ENCODE data around the gene GPX2. TPM values are rescaled to one million over a fixed set of nuclear protein-coding genes. Genes with fewer than 3 reads are reported as not detected.

Gene GPX2
- total RNA-seq, 6 experiments from 2014 or later: 248 to 1,113 (median 341) TPM

DNA sequence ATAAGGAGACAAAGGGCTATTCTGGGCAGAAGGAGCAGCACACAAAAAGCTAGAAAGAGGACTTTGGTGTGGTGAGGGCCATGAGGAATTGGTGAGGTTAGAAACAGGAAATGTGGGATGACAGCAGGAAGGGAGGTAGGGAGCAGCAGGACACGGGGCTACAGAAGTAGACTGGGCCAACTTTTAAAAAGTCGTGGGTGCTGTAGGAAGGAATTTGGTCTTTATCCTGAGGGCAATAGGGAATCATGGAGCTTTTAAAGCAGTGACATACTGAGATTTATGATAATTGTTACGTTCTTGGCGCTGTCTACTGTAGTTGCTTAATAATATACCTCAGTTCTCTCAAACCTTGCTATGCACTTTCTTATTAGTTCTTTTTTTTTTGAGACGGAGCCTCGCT is 36.5 kb downstream of the GPX2 start:
- Histone ChIP-seq H3K36me3 (no peaks in the 10 kb centered on the region), H3K27ac (no peak overlapping the region), H3K27me3 (no peaks in the 10 kb centered on the region), H3K4me3 (no peak overlapping the region), H3K4me1 (peaks cover 0 to 8% (median 0%) of the 10 kb centered on the region in 4 donors), H3K9me3 (no peaks in the 10 kb centered on the region)
- DNase-seq: no peak
- 74% methylated on average over 6 of the region's 6 CpGs for WGBS (ENCODE audit: insufficient coverage, low coverage, low lambda C conversion rate, missing lambda C conversion rate)
- ATAC-seq: no peak
- intact Hi-C loops (cut with DNase I): no loop called here
- no peak for TF ChIP-seq POLR2A (IDR thresholded peaks at IDR 0.05)
- no peak for TF ChIP-seq CTCF (IDR thresholded peaks at IDR 0.05)

- ATAC-seq (no peak), DNase-seq (no peak)
- WGBS (ENCODE audit: insufficient coverage, low coverage, low lambda C conversion rate, missing lambda C conversion rate): 35% methylated on average over 1 of the region's 1 CpG
- Histone ChIP-seq H3K27ac (no peak overlapping the region), H3K27me3 (no peaks in the 10 kb centered on the region), H3K9me3 (no peaks in the 10 kb centered on the region), H3K36me3 (no peaks in the 10 kb centered on the region), H3K4me1 (no peaks in the 10 kb centered on the region), H3K4me3 (no peak overlapping the region)
- TF ChIP-seq POLR2A (IDR thresholded peaks at IDR 0.05): no peak
- TF ChIP-seq CTCF (IDR thresholded peaks at IDR 0.05): no peak
- intact Hi-C loops (cut with DNase I): no loop called here
These were observed 42.6 kb downstream of the GPX2 start for GRCh38 chr14:64899958-64900357.

DNA sequence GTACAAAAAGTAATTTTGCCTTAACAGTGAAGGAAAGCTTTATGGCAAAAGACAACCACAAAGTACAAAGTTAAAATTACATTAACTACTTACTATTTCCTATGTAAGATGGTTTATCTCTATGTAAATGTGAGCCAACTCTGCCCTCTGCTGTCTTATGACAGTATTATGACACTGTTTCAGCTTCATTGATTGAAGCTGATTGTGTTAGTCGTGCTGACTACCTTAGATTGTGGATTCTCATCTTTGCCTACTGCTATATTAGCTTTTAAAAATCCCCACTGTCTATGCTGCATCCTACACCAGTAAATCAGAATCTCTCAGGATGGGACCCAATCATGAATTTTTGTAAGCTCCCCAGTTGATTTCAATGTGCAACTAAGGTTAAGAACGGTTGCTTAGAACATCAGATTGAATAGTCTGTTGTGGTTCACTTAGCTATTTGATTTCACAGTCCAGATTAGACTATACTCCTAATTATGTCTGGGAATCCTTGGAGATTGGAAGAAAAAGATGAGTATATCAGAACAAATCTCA is 50.6 kb downstream of the GPX2 start:
- no peaks in the 10 kb centered on the region for H3K36me3 ChIP-seq
- no peak overlapping the region for H3K4me3 ChIP-seq
- H3K9me3 ChIP-seq: no peaks in the 10 kb centered on the region
- 27% methylated on average over 2 of the region's 2 CpGs for WGBS (ENCODE audit: insufficient coverage, low coverage, low lambda C conversion rate, missing lambda C conversion rate)
- no peaks in the 10 kb centered on the region for H3K4me1 ChIP-seq
- no peak for DNase-seq
- TF ChIP-seq CTCF (IDR thresholded peaks at IDR 0.05) (peak; percentile 61 to 75 (median 63)), POLR2A (IDR thresholded peaks at IDR 0.05) (no peak)
- no peaks in the 10 kb centered on the region for H3K27me3 ChIP-seq
- no peak overlapping the region for H3K27ac ChIP-seq
- intact Hi-C loops (cut with DNase I): loop anchor here in 1 of 2 donors (5.0 kb wide), 1 partner anchor 70 kb away; no protein-coding TSS in a partner anchor
- ATAC-seq: peak; percentile 91 to 98 (median 92)

DNA sequence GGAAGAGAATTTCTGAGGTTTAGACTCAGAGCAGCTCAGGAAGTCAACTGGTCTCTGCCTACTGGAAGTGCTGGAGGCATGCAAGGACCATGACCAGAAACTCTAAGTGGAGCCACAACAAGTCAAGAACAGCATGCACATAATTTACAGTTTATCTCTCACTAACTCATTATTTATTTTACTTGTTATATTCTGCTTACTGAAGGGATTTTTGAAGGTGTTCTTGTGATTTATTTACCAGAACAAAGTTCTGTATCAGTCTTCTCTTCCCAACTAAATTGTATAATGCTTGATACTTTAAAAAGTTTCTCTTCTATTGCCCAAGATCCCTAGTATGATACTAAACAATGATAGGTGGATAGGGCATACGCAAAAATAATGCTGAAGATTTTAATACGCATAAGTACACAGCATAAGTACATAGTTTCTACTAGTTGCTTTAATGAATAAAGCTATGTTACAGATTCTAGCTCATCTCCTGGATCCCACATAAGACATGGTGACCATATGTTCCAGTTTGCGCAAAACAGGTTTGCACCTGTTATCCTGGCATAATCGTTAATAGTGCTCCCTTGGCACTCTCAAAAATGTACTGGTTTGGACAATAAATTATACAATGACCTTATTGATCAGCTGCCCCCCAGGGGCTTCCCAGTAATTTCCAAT is 51.2 kb downstream of the GPX2 start:
- DNase-seq: no peak
- ATAC-seq: no peak
- TF ChIP-seq CTCF (IDR thresholded peaks at IDR 0.05): no peak
- TF ChIP-seq POLR2A (IDR thresholded peaks at IDR 0.05): no peak
- Histone ChIP-seq H3K27me3 (no peaks in the 10 kb centered on the region), H3K4me1 (no peaks in the 10 kb centered on the region), H3K36me3 (no peaks in the 10 kb centered on the region), H3K4me3 (no peak overlapping the region), H3K27ac (no peak overlapping the region), H3K9me3 (no peaks in the 10 kb centered on the region)
- intact Hi-C loops (cut with DNase I): loop anchor here in 1 of 2 donors (5.0 kb wide), 1 partner anchor 69 kb away; no protein-coding TSS in a partner anchor
- WGBS (ENCODE audit: insufficient coverage, low coverage, low lambda C conversion rate, missing lambda C conversion rate): 71% methylated on average over 4 of the region's 4 CpGs

All from right lobe of liver (tissue), 6 donors.